HepG2 (cell line): Measurements from ENCODE around the gene SRGAP3. TPM values are rescaled to one million over a fixed set of nuclear protein-coding genes. Genes with fewer than 3 reads are reported as not detected.

ENCODE experiments used
- ATAC-seq: fragments of 200-7000 bp; cut with Tn5 transposase; 3 replicates; pipeline ENCODE4 v1.9.1; 2020; ENCODE audit warnings: mild to moderate bottlenecking, moderate library complexity
- BruUV-seq: library from RNA; stranded (reverse); fragments of 400-500 nt; replicated peaks from 2 replicates; lab custom pipeline; 2021; lab: Mats Ljungman, UMichigan
- CTCF ChIA-PET: fragments of 300-600 bp; formaldehyde crosslinking; extraction: SDS; loops from one replicate; lab custom pipeline; 2021; ENCODE audit warnings: low total read pairs, inconsistent platforms, low intra/inter-chr PET ratio; lab: Yijun Ruan, JAX
- POLR2A ChIA-PET: fragments of 350-600 bp; sonication (Branson Sonifier 250); formaldehyde crosslinking; loops from one replicate; lab custom pipeline; 2020; ENCODE audit warnings: antibody characterized with exemption, inconsistent platforms; lab: Yijun Ruan, JAX
- DNase-seq: peaks from one replicate; pipeline ENCODE4 v3.0.0-alpha.2; 2015; ENCODE audit warnings: low spot score
- FAIRE-seq: peaks from 3 replicates; lab custom pipeline; 2011; peaks lifted over from hg19 to GRCh38; lab: Jason Lieb, UNC
- H2AFZ ChIP-seq: one replicate; pipeline ENCODE4 v1.6.1; 2011; ENCODE audit warnings: low read length, inconsistent platforms
- H3K27ac ChIP-seq: fragments of 300-600 bp; 3 replicates; pipeline ENCODE4 v1.8.0; 2011; ENCODE audit warnings: mixed run types, mild to moderate bottlenecking, mixed read lengths, low read length, inconsistent platforms; ENCODE audit not compliant: insufficient read depth; ENCODE audit errors: extremely low read length
- H3K27me3 ChIP-seq, 2 experiments: fragments of 200-600 bp in 1 of 2; 2 replicates in 1 of 2; 3 replicates in 1 of 2; pipeline versions ENCODE4 v1.6.0 to v1.8.0; 2011; ENCODE audit warnings: low read length in 2 of 2, mild to moderate bottlenecking in 2 of 2, moderate library complexity in 2 of 2, inconsistent platforms in 1 of 2; ENCODE audit not compliant: insufficient read depth in 2 of 2, control insufficient read depth in 1 of 2
- H3K36me3 ChIP-seq, 2 experiments: fragments of 200-600 bp in 1 of 2; replicated peaks in 1 of 2; 2 replicates in 1 of 2; 3 replicates in 1 of 2; pipeline versions ENCODE4 v1.5.1 to v1.8.0; 2011; ENCODE audit warnings: low read length in 2 of 2, inconsistent platforms in 1 of 2; ENCODE audit not compliant: insufficient read depth in 2 of 2, control insufficient read depth in 1 of 2
- H3K4me1 ChIP-seq: 2 replicates; pipeline ENCODE4 v1.5.1; 2012; ENCODE audit warnings: low read length, inconsistent platforms; ENCODE audit not compliant: insufficient read depth
- H3K4me2 ChIP-seq: 2 replicates; pipeline ENCODE4 v1.6.0; 2011; ENCODE audit warnings: low read depth, low read length, inconsistent platforms
- H3K4me3 ChIP-seq, 3 experiments: fragments of 200-600 bp in 1 of 3; sonication (generic), shearing (Covaris generic) in 1 of 3; replicated peaks in 1 of 3; 2 replicates each; pipeline ENCODE4 v1.5.1; 2011 to 2016; ENCODE audit warnings: low read length in 3 of 3, inconsistent platforms in 2 of 3, low read depth in 2 of 3, mild to moderate bottlenecking in 2 of 3, control low read depth in 1 of 3, mixed read lengths in 1 of 3; ENCODE audit not compliant: insufficient read depth in 1 of 3
- H3K79me2 ChIP-seq: one replicate; pipeline ENCODE4 v1.6.1; 2011; ENCODE audit warnings: low read length, inconsistent platforms; ENCODE audit not compliant: insufficient read depth
- H3K9ac ChIP-seq: 2 replicates; pipeline ENCODE4 v1.6.0; 2011; ENCODE audit warnings: mild to moderate bottlenecking, low read depth, low read length, inconsistent platforms; ENCODE audit not compliant: insufficient read depth
- H3K9me3 ChIP-seq: 2 replicates; pipeline ENCODE4 v1.5.1; 2012; ENCODE audit warnings: mild to moderate bottlenecking, low read length
- H4K20me1 ChIP-seq: 2 replicates; pipeline ENCODE4 v1.6.0; 2011; ENCODE audit warnings: inconsistent platforms, mild to moderate bottlenecking, low read length, moderate library complexity; ENCODE audit not compliant: insufficient read depth
- CERS6 ChIP-seq: sonication (generic); formaldehyde crosslinking; IDR thresholded peaks from 2 replicates; pipeline ENCODE4 v1.5.0; 2020; ENCODE audit warnings: missing genetic modification reagents
- HNRNPLL ChIP-seq: fragments of 200-400 bp; formaldehyde crosslinking; IDR thresholded peaks from 2 replicates; pipeline ENCODE4 v1.6.1; 2017; ENCODE audit warnings: mild to moderate bottlenecking, low read depth, low read length; ENCODE audit not compliant: poor library complexity, severe bottlenecking
- MBNL3 ChIP-seq: fragments of 250-450 bp; sonication (Bioruptor Pico); conservative IDR thresholded peaks from 2 replicates; pipeline ENCODE4 v1.8.0; 2022; ENCODE audit warnings: mild to moderate bottlenecking, inconsistent platforms
- MED13 ChIP-seq: sonication (generic); formaldehyde crosslinking; IDR thresholded peaks from 2 replicates; pipeline ENCODE4 v1.5.0; 2020; ENCODE audit warnings: missing genetic modification reagents
- REXO4 ChIP-seq: sonication (generic); formaldehyde crosslinking; IDR thresholded peaks from 2 replicates; pipeline ENCODE4 v1.8.0; 2022; ENCODE audit warnings: missing genetic modification reagents, mild to moderate bottlenecking, borderline replicate concordance
- SPEN ChIP-seq: sonication (generic); formaldehyde crosslinking; IDR thresholded peaks from 2 replicates; pipeline ENCODE4 v1.5.1; 2020; ENCODE audit warnings: low read depth, mild to moderate bottlenecking, missing genetic modification reagents
- SRSF4 ChIP-seq: fragments of 200-400 bp; formaldehyde crosslinking; IDR thresholded peaks from one replicate; pipeline ENCODE4 v1.6.1; 2018; ENCODE audit warnings: mild to moderate bottlenecking, low read depth, low read length, moderate library complexity; ENCODE audit not compliant: poor library complexity, severe bottlenecking
- TARDBP ChIP-seq: sonication (generic); formaldehyde crosslinking; IDR thresholded peaks from 2 replicates; pipeline ENCODE4 v1.8.0; 2022; ENCODE audit warnings: mild to moderate bottlenecking, missing genetic modification reagents
- TP53 ChIP-seq: sonication (generic); formaldehyde crosslinking; conservative IDR thresholded peaks from 2 replicates; pipeline ENCODE4 v1.4.0; 2020; ENCODE audit warnings: missing genetic modification reagents
- ZBTB34 ChIP-seq: sonication (generic); formaldehyde crosslinking; IDR thresholded peaks from 2 replicates; pipeline ENCODE4 v1.8.0; 2022; ENCODE audit warnings: mild to moderate bottlenecking, missing genetic modification reagents
- ZNF136 ChIP-seq: sonication (generic); formaldehyde crosslinking; IDR thresholded peaks from 2 replicates; pipeline ENCODE4 v1.8.1; 2022; ENCODE audit warnings: low read depth, mild to moderate bottlenecking, moderate library complexity, missing genetic modification reagents
- ZNF264 ChIP-seq: sonication (generic); formaldehyde crosslinking; IDR thresholded peaks from 2 replicates; pipeline ENCODE4 v1.4.0; 2020; ENCODE audit warnings: missing genetic modification reagents
- ZNF337 ChIP-seq: sonication (generic); formaldehyde crosslinking; IDR thresholded peaks from 2 replicates; pipeline ENCODE4 v1.5.1; 2020; ENCODE audit warnings: missing genetic modification reagents, low read depth, mild to moderate bottlenecking, borderline replicate concordance
- ZNF33A ChIP-seq: sonication (generic); formaldehyde crosslinking; IDR thresholded peaks from 2 replicates; pipeline ENCODE4 v1.5.1; 2020; ENCODE audit warnings: missing genetic modification reagents, mild to moderate bottlenecking, moderate library complexity, borderline replicate concordance
- ZNF713 ChIP-seq: sonication (generic); formaldehyde crosslinking; IDR thresholded peaks from 2 replicates; pipeline ENCODE4 v1.4.0; 2020; ENCODE audit warnings: mild to moderate bottlenecking, missing genetic modification reagents
- WGBS: methylation state at CpG from one replicate; pipeline ENCODE4 v1.1.6; 2017; ENCODE audit warnings: low lambda C conversion rate; 5-methylcytosine and 5-hydroxymethylcytosine counted together
- in situ Hi-C: cut with HindIII; loops from 2 replicates; pipeline ENCODE4 v1.10.0; 2017; ENCODE audit warnings: low pct_unique_long_range_greater_than_20kb; ENCODE audit not compliant: extremely low pct_ligation_motif_present
- intact Hi-C: fragments of 100-400 bp; cut with micrococcal nuclease; formaldehyde crosslinking; loops from one replicate; pipeline ENCODE4 v1.10.0; 2022; ENCODE audit not compliant: unreplicated experiment
- polyA plus RNA-seq, 8 experiments: library from polyadenylated mRNA; depleted of rRNA in 3 of 8; stranded (reverse) in 7 of 8; unstranded in 1 of 8; fragments of >200 nt; fragmentation: Illumina TruSeq in 4 of 8; extraction: Trizol in 4 of 8; gene quantifications; 2 replicates each; pipeline versions ENCODE4 v1.2.1 to v1.2.3, GENCODE V29; 2011 to 2016; ENCODE audit warnings: low read depth in 4 of 8, missing spikeins in 1 of 8, mixed read lengths in 1 of 8; ENCODE audit not compliant: insufficient read depth in 1 of 8
- total RNA-seq, 5 experiments: library from RNA; depleted of rRNA; stranded (reverse); fragments of >200 nt; fragmentation: Illumina TruSeq; extraction: Trizol; gene quantifications; 2 replicates each; pipeline ENCODE4 v1.2.3, GENCODE V29; 2016; ENCODE audit warnings: low read depth in 1 of 5

SRGAP3 gene
- total and polyA plus RNA-seq, 2 of the 13 experiments (the other 11 are each of a cell fraction or from before 2014, with no cell fraction given), result 1.2 to 1.4 TPM

- no peaks in the 10 kb centered on the region for H3K79me2 ChIP-seq
- 50% methylated on average over 13 of the region's 18 CpGs for WGBS
- ATAC-seq (no peak), FAIRE-seq (no peak)
- H3K9me3 ChIP-seq, result no peaks in the 10 kb centered on the region
- no peaks in the 10 kb centered on the region; a peak in 3 of 5 replicates for H3K27me3 ChIP-seq
- no TSS peak for BruUV-seq
- CTCF ChIA-PET, result no interaction called here
- no peak overlapping the region for H3K27ac ChIP-seq
- intact Hi-C loops, result no loop called here
- no peaks in the 10 kb centered on the region for H4K20me1 ChIP-seq
- no peaks in the 10 kb centered on the region for H3K36me3 ChIP-seq
- TF ChIP-seq MED13 (CRISPR knock-in tag), result no peak
- TF ChIP-seq TARDBP, result no peak
- no peak for TF ChIP-seq MBNL3 (CRISPR knock-in tag)
- TF ChIP-seq SPEN, result no peak
- TF ChIP-seq ZNF136 (CRISPR knock-in tag), result no peak
- TF ChIP-seq, all 625 proteins: peak for 0
- no peak for DNase-seq
- H3K4me1 ChIP-seq, result peaks cover 19% of the 10 kb centered on the region
- H3K4me2 ChIP-seq, result no peak overlapping the region
- H2AFZ ChIP-seq, result no peak overlapping the region
- no peak overlapping the region for H3K9ac ChIP-seq
- in situ Hi-C loops, result no loop called here
- no peak overlapping the region for H3K4me3 ChIP-seq
- POLR2A ChIA-PET, result no interaction called here
Measured at GRCh38 chr3:9169956-9170850, 79.2 kb downstream of the SRGAP3 start.

GRCh38 chr3:9169326-9169725 is 80.1 kb downstream of the SRGAP3 start:
- no TSS peak for BruUV-seq
- intact Hi-C loops, result no loop called here
- no peak overlapping the region for H3K9ac ChIP-seq
- ATAC-seq (no peak), DNase-seq (no peak), FAIRE-seq (no peak)
- H4K20me1 ChIP-seq, result no peaks in the 10 kb centered on the region
- WGBS, result 0% methylated on average over 1 of the region's 1 CpG
- CTCF ChIA-PET, result no interaction called here
- H3K27ac ChIP-seq, result no peak overlapping the region
- H3K4me1 ChIP-seq, result peaks cover 19% of the 10 kb centered on the region
- H2AFZ ChIP-seq, result no peak overlapping the region
- no peak overlapping the region for H3K4me2 ChIP-seq
- no peaks in the 10 kb centered on the region for H3K79me2 ChIP-seq
- no peaks in the 10 kb centered on the region for H3K9me3 ChIP-seq
- in situ Hi-C loops, result no loop called here
- no peaks in the 10 kb centered on the region for H3K36me3 ChIP-seq
- POLR2A ChIA-PET, result no interaction called here
- H3K27me3 ChIP-seq, result no peaks in the 10 kb centered on the region; a peak in 3 of 5 replicates
- H3K4me3 ChIP-seq, result no peak overlapping the region
- TF ChIP-seq REXO4 (CRISPR knock-in tag) (no peak), CERS6 (no peak), ZBTB34 (CRISPR knock-in tag) (no peak), ZNF264 (no peak), ZNF337 (no peak), HNRNPLL (no peak), SRSF4 (no peak), ZNF33A (no peak), ZNF713 (CRISPR knock-in tag) (no peak), TP53 (CRISPR knock-in tag) (no peak)
